Caki2 (cell line): ENCODE results near the gene C22orf39. TPM values are rescaled to one million over a fixed set of nuclear protein-coding genes. Genes with fewer than 3 reads are reported as not detected.
"Not testable (repeated sequence)": the region's sequence is repeated elsewhere in the genome, so short reads cannot be mapped to it uniquely, and the experiment has no call there.

Source experiments
- DNase-seq: peaks from one replicate; pipeline ENCODE4 v3.0.0-alpha.2; 2015; ENCODE audit warnings: low read depth
- in situ Hi-C: cut with HindIII; loops from 2 replicates; pipeline ENCODE4 v1.10.0; 2016; ENCODE audit warnings: low sequenced_read_pairs, low pct_unique_long_range_greater_than_20kb, mixed read lengths
- total RNA-seq: library from RNA; depleted of rRNA; stranded (reverse); fragments of >200 nt; shearing (Covaris generic); gene quantifications from 2 replicates; pipeline ENCODE4 v1.2.3, GENCODE V29; 2014; ENCODE audit warnings: low replicate concordance

Gene C22orf39
- total RNA-seq, 1 experiment from 2014 or later, result 39.9 TPM

DNA sequence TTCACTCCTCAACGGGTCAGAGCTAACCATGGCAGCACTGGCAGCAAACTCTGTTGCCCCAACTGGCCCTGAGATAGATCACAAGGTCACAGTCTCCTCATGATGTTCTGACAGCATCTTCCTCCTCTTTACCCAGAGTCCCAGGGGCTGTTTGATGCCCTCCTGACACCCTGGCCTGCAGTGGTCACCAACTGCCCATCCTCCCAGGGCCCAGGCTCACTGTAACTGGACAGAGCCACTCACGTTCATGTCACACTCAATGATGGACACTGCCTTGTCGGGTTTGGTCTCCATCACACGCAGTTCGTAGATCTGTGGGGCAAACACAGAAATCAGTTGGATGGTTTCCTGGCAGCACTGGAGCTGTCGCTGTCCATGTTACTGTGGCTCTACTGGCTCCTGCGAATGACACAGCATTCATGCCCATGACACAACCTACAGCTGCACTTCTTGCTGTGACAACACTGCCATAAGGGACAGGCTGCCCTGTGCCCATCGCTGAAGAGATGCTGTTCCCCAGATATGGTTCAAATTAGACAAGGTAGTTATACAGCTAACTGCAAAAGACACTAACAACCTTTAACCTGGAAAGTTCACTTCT is 10.4 kb upstream of the C22orf39 start:
- in situ Hi-C loops, result no loop called here
- no peak for DNase-seq

DNA sequence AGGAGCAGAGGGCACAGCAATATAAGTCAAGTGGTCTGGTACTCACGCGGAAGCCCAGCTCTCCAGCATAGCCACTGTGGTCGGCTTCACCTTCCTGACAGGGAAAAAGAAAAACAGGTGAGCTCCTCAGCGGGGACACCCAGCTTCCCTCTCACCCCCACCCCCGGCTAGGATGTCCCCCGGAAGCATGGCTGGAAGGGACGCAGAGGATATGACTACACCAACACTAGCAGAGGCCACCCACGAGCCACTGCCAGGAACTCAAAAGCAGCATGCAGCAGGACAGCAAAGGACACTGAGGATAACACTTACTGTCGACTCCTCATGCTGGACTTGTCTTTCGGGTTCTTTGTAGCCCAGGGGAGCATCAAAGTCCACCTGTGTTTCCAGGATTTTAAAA is 9.0 kb upstream of the C22orf39 start:
- in situ Hi-C loops, result no loop called here
- DNase-seq, result no peak

DNA sequence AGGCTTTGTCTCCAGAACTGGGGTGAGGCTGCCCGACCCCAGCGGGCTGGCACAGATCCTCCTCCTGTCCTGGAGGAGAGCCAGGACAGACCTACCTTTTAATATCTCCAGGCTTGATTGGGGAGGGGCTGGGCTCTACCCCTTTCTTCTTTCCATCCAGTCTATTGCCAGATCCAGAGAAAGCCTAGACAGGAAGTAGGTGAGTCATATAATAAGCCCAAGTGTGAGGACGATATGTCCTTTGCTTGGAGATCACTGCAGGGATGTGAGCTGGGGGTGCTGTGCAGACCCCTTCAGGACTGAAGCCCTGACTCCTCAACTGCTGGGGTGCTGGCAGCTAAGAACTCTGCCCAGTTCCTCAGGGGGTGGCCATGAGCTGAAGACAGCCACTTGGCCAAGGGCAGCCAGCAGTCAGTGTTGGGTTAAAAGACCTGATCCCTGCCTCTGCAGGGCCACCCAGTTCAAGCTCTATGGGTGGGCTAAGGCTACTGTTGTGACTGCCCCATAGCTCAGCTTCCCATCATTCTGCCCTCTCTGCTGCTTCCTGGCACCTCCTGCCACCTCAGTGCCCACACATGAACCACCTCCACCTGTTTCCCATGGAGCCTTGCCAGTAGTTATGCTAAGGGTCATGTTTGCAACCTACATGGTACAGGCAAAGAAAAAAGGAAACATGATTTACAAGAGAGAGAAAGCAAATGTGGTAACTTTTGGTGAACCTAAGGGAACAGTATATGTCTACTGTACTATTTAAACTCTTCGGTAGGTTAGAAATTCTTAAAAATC is 8.3 kb upstream of the C22orf39 start:
- in situ Hi-C loops, result no loop called here
- no peak for DNase-seq

DNA sequence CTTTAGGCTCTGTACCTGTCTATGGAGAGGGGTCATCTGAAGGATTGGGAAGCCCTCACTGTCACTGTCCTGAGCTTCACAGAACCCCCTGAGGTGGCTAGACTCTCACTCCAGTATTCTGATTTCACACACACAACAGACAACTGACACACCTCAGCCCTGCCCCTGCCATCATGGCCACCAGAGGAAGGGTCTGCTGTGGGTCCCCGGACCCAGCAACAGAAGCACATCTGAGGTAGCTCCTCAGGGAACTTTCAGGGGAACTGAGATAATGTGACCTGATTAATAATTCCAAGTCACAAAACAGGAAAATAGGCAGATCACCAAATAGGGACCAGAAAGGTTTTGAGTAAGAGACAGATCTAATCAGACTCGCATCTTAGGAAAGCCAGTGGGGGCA is 7.5 kb upstream of the C22orf39 start:
- no peak for DNase-seq
- in situ Hi-C loops, result no loop called here

DNA sequence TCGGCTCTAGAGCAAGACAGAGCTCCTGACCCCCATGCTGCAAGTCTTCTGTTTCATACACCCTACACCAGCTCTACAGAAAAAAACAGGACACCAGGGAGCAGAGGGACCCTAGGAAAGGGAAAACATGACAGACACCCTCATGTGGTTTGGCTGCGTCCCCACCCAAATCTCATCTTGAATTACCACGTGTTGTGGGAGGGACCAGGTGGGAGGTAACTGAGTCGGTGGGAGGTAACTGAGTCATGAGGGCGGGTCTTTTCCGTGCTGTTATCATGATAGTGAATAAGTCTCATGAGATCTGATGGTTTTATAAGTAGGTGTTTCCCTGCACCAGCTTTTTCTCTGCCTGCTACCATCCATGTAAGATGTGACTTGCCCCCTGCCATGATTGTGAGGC is 6.6 kb upstream of the C22orf39 start:
- in situ Hi-C loops, result no loop called here
- DNase-seq, result no peak

DNA sequence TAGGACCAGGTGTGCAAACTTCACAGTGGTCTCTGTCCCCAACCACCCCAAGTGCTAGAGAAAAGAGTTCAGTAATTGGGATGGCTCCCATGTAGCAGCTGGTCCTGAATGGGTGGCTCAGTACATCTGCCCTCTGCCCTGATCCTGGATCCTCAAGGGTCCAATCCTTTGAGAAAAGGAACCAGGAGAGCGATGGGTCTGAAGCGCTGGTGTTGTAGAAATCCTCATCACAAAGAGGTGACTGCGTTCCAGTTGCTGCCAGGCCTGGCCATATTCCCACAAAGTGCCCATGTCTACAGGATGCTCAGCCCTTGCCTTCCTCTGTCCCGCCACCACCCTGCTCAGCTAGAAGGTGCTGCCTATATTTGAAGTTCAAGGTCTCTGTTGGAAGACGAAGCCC is 6.2 kb upstream of the C22orf39 start:
- in situ Hi-C loops, result no loop called here
- DNase-seq, result no peak

DNA sequence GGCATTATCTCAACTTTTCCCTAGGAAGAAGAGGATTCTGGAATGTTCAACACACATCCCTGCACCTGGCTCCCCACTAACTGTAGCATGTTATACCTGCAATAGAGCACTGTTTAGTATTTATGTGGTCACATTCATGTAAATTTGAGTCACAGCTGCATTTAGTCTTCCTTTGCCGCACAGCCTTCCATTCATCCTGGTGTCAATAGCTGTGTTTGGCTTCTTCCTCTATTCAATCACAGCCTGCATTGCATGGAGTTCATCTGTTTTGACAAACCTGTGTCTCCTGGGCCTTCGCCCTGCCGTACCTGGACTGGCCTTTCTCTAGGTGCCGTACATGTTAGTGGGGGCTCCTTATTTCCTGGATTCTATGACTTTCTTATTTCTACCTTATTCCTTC is 4.1 kb upstream of the C22orf39 start:
- no peak for DNase-seq
- in situ Hi-C loops, result no loop called here

DNA sequence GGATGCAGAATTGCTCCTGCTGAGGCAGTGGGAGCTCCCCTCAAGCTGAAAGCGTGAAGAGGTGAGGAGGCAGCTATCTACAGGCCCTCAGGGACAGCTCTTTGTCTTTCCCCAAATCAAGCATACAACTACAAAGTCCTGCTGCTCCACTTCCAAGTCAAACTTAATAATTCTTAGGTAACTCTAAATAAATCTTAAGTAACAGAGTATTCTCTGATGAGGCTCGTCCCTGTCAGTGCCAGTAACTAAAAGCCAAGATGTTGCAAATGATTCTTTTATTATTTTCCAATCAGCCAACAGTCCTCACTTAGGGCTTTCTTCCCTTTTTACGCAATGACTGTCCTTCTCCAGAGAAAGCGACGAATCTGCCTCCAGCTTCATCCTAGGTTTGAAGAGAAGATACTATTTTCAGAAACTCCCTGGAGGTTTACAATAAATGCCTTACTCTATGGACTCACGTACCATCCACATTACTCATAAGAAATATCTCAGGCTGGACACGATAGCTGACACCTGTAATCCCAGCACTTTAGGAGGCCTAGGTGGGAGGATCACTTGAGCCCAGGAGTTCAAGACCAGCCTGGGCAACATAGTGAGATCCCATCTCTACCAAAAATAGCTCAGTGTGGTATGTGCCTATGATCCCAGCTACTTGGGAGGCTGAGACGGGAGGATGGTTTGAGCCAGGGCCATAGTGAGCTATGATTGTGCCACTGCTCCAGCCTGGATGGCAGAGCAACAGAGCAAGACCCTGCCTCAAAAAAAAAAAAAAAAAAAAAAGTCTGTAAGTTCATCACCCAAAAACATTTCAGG is 3.1 kb upstream of the C22orf39 start:
- no peak for DNase-seq
- in situ Hi-C loops, result no loop called here

DNA sequence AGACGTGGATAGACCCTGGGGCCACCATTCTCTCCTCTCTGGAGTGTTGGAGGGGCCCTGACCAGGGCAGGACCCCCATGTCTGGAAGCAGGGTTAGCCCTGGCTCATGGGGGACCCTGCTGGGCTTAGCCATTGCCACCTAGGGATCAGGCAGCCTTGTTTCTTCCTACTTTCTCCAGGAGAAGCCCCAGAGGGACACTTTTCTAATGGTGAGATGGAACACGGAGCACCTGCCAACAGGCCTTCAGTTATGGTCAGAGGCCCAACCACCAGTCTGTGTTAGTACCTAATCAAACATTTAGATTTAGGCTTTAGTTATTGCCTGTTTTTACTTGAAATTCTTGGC is 1.9 kb upstream of the C22orf39 start:
- in situ Hi-C loops, result no loop called here

DNA sequence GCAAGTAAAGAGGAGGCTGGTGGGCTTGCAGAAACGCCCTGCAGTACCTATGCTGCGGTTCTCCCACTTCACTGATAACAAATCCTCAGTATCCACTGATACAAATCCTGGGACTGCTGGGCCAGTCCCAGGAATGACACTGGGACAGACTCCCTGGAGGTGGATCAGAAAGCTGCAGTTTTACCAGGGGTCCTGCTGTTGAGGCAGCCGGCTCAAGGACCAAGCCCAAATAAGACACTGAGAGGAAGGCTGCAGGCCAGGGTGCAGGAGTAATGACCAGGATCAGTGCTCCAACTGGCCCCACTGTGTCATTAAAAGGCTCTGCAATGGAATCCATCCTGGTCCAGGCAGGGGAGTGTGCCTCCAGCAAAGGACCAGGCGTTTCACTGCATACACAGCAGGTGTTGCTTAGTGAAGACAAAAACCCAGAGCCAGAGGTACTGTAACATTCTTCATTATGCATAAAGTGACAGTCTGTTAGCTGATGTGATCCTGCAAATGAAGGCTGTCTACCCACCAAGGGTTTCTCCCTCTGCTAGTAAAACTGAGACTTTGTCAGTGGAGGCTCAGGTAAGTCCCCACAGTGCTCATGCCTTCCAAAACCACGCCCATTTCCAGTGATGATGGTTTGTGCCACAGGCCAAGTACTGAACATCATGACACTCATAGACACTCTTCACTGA is 1.4 kb upstream of the C22orf39 start:
- in situ Hi-C loops, result no loop called here
- no peak for DNase-seq

More for the DNA sequence above, 1.9 kb upstream of the C22orf39 start:
- DNase-seq, result no peak

DNA sequence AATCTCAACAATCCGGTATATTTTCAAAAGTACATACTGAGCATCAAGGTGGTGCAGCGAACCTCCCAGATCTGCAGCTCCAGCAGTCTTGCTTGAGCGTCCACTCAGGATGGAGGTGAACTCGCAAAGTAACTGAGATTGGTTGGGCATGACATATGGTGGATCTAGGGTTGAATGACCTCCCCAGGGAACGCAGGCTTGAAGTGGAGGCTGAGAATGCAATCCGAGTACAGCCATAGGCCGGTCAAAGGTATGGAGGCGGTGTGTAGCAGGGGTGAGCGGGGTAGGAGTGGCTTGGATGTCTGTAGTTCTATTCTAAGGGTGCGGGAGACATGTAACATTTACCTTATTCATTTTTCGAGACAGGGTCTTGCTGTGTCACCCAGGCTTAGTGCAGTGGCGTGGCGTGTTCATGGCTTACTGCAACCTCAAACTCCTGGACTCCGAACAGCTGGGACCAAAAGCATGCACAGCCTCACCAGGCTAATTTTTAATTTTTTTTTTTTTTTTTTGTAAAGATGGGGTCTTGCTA is 631 bp upstream of the C22orf39 start:
- peak; percentile 63 for DNase-seq
- in situ Hi-C loops, result no loop called here

DNA sequence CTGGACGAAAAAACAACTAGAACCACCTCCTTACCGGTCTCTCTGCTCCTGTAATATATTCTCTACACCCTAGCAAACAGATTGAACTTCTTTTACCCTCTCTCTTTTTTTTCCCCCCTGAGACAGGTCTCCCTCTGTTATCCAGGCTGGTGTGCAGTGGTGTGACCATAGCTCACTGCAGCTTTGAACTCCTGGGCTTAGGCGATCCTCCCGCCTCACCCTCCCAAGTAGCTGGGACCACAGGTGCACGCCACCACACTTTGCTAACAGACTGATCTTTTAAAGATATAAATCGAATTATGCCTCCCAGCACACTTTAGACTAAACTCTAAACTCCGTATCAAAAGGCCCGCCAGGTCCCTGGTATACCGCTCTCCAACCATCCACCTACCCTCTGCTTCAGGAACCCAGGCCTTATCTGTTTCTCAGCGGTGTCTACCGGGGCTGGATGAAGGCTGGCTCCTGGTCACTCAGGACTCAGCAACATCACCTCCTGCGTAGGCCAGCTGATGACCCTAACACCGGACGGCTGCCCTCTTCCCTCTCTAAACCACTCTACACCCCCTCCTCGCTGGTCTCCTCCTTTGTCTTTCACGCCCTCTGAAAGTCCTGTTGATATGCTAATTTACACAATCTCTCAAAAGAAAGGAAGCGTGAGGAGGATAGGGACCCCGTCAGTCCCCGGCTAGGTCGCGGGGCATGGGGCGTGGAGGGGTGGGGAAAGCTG is 745 bp downstream of the C22orf39 start:
- DNase-seq, result no peak
- in situ Hi-C loops, result no loop called here

DNA sequence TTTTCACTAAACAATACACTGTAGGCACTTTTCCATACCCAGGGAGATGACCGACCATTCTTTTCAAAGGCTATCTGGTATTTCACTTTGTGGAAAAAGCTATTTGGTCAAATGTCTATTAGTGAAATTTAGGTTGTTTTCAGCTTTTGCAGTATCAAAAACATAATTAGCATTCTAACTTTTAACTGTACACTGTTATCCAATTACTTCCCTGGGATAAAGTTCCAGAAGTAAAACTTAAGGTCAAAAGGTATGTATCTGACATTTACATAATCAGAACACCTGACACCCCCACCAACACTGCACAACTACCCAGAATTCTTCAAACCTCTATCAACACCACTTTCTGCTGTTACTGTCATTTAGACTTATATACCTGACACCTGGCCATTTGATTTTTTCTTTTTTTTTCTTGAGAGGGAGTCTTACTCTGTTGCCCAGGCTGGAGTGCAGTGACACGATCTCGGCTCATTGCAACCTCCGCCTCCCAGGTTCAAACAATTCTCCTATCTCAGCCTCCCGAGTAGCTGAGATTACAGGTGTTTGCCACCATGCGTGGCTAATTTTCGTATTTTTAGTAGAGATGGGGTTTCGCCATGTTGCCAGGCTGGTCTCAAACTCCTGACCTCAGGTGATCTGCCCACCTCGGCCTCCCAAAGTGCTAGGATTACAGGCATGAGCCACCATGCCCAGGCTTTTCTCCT is 2.1 kb downstream of the C22orf39 start:
- in situ Hi-C loops, DNase-seq: not testable (repeated sequence)

DNA sequence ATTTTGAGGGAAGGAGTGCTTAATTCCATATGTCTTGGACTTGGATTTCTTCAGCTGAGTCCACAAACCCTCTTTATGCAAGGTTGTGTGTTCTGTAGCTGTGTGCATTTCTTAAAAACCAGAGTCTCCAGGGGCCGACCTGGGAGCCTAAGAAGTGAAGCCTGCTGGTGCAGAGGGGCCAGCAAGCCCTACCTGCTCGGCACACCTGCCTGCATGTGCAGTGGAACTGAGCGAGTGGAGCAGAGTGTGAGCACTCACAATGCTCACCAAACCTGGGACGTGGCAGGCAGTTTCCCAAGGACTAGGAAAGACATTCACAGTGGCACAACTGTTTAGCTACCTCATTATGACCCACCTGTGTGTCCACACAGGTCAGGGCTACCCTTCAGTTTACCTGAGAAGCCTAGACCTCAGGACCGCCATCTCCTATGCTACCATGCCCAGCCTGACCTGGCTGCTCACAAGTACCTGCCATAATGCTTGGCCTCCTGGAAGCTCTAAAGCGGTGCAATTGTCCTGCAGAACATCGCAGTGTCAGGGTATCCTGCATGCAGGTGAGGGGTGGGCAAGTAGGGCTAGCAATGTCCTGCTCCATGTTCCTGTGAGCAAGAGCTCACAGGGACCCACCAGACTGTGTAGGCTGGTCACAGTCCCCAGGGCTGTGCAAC is 3.8 kb downstream of the C22orf39 start:
- in situ Hi-C loops, result no loop called here
- DNase-seq, result no peak

DNA sequence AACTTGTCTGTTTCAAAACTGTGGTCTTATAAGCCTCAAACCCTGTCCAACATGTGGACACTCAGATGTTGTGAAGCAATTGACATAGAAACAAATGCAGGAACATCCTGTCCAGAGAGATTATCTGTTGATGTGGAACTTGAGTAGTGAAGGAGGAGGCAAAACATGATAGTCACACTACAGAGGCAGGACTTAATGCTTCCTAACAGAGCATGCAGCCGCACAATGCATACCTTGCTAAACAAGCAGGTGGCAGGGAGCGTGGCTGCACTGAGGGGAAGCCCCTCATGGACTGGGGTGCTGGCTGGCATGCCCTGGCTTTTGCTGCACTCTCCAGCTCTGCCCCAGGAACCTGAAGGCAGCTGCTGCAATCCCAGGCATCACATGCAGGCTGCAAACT is 5.3 kb downstream of the C22orf39 start:
- no peak for DNase-seq
- in situ Hi-C loops, result no loop called here

DNA sequence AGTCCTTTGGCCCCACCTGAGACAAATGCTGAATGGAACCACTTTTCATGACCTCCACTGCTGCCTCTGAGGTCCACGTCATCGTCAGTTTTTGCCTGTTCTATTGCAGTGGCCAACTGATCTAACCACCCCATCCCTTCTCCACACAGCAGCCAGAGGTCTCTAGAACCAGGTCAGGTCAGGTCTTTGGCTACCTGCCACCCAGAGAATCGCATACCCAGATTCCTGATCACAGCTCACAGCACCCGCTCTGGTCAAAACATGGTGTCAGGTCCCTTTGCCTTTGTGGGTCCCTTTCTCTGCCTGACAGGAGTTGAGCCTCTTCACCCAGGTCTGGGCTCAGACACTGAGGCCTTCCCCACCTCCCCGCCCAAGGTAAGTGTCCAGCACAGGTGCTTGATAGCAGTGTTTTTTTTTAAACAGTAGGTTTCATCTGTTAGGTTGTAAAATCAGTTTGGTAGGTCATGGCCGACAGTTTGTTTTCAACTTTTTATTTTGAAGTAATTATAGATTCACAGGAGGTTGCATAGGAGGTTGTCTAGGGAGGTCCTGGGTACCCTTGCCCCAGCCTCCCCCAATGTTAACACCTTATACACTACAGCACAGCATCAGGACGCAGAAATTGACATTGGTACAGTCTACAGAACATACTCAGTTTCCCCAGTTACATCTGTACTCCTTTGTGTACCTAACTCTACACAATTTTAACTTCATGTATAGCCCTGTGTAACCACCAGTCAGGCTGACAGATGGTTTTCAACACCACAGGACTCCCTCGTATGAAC is 6.9 kb downstream of the C22orf39 start:
- in situ Hi-C loops, result no loop called here
- DNase-seq, result no peak
